ENCODE measurements around the gene ULK4. TPM values are rescaled to one million over a fixed set of nuclear protein-coding genes. Genes with fewer than 3 reads are reported as not detected.
A peak's percentile ranks its signal among the peaks of the same experiment; 100 is the strongest.

Gene ULK4
- total RNA-seq, 2 donors from 2014 or later, result 4.4 to 8.3 TPM

GRCh38 chr3:41726891-41727290 lies 235.0 kb downstream of the ULK4 start:
- TF ChIP-seq, protein P1, sequence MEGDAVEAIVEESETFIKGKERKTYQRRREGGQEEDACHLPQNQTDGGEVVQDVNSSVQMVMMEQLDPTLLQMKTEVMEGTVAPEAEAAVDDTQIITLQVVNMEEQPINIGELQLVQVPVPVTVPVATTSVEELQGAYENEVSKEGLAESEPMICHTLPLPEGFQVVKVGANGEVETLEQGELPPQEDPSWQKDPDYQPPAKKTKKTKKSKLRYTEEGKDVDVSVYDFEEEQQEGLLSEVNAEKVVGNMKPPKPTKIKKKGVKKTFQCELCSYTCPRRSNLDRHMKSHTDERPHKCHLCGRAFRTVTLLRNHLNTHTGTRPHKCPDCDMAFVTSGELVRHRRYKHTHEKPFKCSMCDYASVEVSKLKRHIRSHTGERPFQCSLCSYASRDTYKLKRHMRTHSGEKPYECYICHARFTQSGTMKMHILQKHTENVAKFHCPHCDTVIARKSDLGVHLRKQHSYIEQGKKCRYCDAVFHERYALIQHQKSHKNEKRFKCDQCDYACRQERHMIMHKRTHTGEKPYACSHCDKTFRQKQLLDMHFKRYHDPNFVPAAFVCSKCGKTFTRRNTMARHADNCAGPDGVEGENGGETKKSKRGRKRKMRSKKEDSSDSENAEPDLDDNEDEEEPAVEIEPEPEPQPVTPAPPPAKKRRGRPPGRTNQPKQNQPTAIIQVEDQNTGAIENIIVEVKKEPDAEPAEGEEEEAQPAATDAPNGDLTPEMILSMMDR (IDR thresholded peaks at IDR 0.05), result no peak
- Histone ChIP-seq H3K4me3 (no peak overlapping the region), H3K36me3 (no peaks in the 10 kb centered on the region), H3K9ac (ENCODE audit: low read depth in 2 of 2, low read length in 2 of 2) (no peak overlapping the region), H3K4me1 (no peaks in the 10 kb centered on the region), H3K27me3 (no peaks in the 10 kb centered on the region), H3K27ac (no peak overlapping the region), H3K9me3 (no peaks in the 10 kb centered on the region)
- intact Hi-C loops (cut with DNase I), result no loop called here
- DNase-seq, result no peak

GRCh38 chr3:41717641-41718040 lies 244.3 kb downstream of the ULK4 start:
- H3K4me1 ChIP-seq, result no peaks in the 10 kb centered on the region
- no peak overlapping the region for H3K27ac ChIP-seq
- no peak overlapping the region for H3K9ac ChIP-seq (ENCODE audit: low read depth in 2 of 2, low read length in 2 of 2)
- no peak for DNase-seq
- TF ChIP-seq, protein P1 (IDR thresholded peaks at IDR 0.05), result no peak
- intact Hi-C loops (cut with DNase I), result loop anchor here (5.0 kb wide), 1 partner anchor 1135 kb away; no protein-coding TSS in a partner anchor
- no peaks in the 10 kb centered on the region for H3K36me3 ChIP-seq
- H3K27me3 ChIP-seq, result no peaks in the 10 kb centered on the region
- H3K9me3 ChIP-seq, result no peaks in the 10 kb centered on the region
- no peak overlapping the region for H3K4me3 ChIP-seq

DNA sequence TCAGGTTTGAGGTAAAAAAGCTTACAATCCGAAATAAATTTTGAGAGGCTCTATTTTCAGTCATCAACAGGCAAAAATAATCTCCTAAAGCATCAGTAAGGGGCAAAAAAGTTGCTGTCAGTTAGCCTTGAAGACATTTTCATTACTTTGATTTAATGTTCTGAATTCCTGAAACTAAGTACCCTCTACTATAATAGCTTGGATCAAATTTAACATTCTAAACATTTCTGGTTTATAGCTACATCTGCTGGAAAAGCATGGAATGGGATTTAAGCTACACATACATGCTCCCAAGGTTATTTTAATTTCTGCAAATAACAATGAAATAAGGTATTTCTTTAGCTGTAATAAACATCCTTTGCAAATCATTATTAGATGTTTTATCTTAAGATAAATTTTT lies 245.4 kb downstream of the ULK4 start:
- no peak overlapping the region for H3K4me3 ChIP-seq
- no peak for DNase-seq
- TF ChIP-seq, protein P1 (IDR thresholded peaks at IDR 0.05), result peak; percentile 31
- no peak overlapping the region for H3K27ac ChIP-seq
- H3K9me3 ChIP-seq, result no peaks in the 10 kb centered on the region
- H3K36me3 ChIP-seq, result no peaks in the 10 kb centered on the region
- no peaks in the 10 kb centered on the region for H3K4me1 ChIP-seq
- no peak overlapping the region for H3K9ac ChIP-seq (ENCODE audit: low read depth in 2 of 2, low read length in 2 of 2)
- H3K27me3 ChIP-seq, result no peaks in the 10 kb centered on the region
- intact Hi-C loops (cut with DNase I), result loop anchor here (5.0 kb wide), 1 partner anchor 1134 kb away; no protein-coding TSS in a partner anchor

DNA sequence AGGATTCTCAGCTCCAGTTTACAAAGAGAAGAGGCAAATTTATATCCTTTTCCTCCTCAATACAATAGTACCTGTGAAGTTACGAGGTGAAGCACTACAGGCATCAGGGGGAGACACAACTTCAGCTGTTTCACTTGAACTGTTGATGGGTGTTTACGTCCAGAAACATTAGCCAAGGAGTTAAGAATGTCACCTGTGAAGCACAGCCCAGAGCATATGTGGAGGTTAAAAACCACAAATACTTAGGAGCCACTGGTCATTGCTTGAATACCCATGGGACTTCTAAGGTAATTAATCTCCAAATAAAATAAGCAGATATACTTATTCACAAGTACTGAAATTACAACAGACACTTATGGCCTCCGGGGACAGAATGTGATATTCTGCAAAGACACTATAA lies 246.5 kb downstream of the ULK4 start:
- Histone ChIP-seq H3K9ac (ENCODE audit: low read depth in 2 of 2, low read length in 2 of 2) (no peak overlapping the region), H3K36me3 (no peaks in the 10 kb centered on the region), H3K9me3 (no peaks in the 10 kb centered on the region), H3K27me3 (no peaks in the 10 kb centered on the region), H3K4me3 (no peak overlapping the region), H3K27ac (no peak overlapping the region), H3K4me1 (no peaks in the 10 kb centered on the region)
- TF ChIP-seq, protein P1 (IDR thresholded peaks at IDR 0.05), result no peak
- no peak for DNase-seq
- intact Hi-C loops (cut with DNase I), result loop anchor here (5.0 kb wide), 1 partner anchor 1133 kb away; no protein-coding TSS in a partner anchor

DNA sequence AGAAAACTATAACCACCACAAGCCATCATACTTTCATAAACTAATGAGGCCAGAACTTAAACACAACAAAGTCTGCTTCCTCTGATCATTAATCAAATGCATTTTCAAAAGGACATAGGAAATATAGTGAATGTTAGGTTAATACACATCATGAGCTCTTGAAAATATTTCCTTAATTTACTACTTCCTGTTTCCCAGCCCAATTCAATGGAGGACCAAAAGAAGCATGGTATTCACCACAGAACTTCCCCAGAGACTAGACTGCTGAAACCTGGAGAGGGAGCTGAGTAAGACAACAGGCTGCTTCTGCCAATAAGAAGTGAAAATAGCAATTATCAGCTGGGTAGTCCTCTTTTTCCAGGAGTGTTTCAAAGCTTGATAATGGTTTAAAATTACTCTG lies 250.3 kb downstream of the ULK4 start:
- TF ChIP-seq, protein P1 (IDR thresholded peaks at IDR 0.05), result no peak
- H3K27me3 ChIP-seq, result no peaks in the 10 kb centered on the region
- no peaks in the 10 kb centered on the region for H3K9me3 ChIP-seq
- no peak overlapping the region for H3K9ac ChIP-seq (ENCODE audit: low read depth in 2 of 2, low read length in 2 of 2)
- H3K27ac ChIP-seq, result no peak overlapping the region
- intact Hi-C loops (cut with DNase I), result no loop called here
- no peaks in the 10 kb centered on the region for H3K4me1 ChIP-seq
- no peak for DNase-seq
- H3K36me3 ChIP-seq, result no peaks in the 10 kb centered on the region
- no peak overlapping the region for H3K4me3 ChIP-seq
